NCI-H1930 (cell line): Measurements from ENCODE around the gene CHRND.
A peak's percentile ranks its signal among the peaks of the same experiment; 100 is the strongest.
"Not testable (repeated sequence)": the region's sequence is repeated elsewhere in the genome, so short reads cannot be mapped to it uniquely, and the experiment has no call there.

Source experiments
- DNase-seq, 2 experiments: peaks; one replicate each; lab custom pipeline; 2025; lab: John Stamatoyannopoulos, UW

CHRND gene

GRCh38 chr2:232525199-232525598 is 761 bp upstream of the CHRND start:
- DNase-seq: no peak

- no peak for DNase-seq
These were observed 497 bp downstream of the CHRND start for GRCh38 chr2:232526372-232526941.

- DNase-seq: no peak
These were observed 2.0 kb downstream of the CHRND start for GRCh38 chr2:232527905-232528470.

- no peak for DNase-seq
These were observed 2.9 kb downstream of the CHRND start for GRCh38 chr2:232528746-232529460.

- no peak for DNase-seq
These were observed 4.0 kb downstream of the CHRND start for GRCh38 chr2:232529806-232530547.

- DNase-seq: no peak
These were observed 4.8 kb downstream of the CHRND start for GRCh38 chr2:232530626-232531260.

- DNase-seq: no peak
These were observed 6.5 kb downstream of the CHRND start for GRCh38 chr2:232532419-232532818.

- DNase-seq: not testable (repeated sequence)
These were observed 6.9 kb downstream of the CHRND start for GRCh38 chr2:232532821-232533220.

GRCh38 chr2:232533944-232534710 is 8.2 kb downstream of the CHRND start:
- no peak for DNase-seq

- no peak for DNase-seq
These were observed 9.1 kb downstream of the CHRND start for GRCh38 chr2:232534940-232535651.

- no peak for DNase-seq
These were observed 10.0 kb downstream of the CHRND start for GRCh38 chr2:232535761-232536530.

- peak in 1 of 2 experiments; percentile 11 for DNase-seq
These were observed 11.1 kb downstream of the CHRND start for GRCh38 chr2:232537079-232537478.

GRCh38 chr2:232537499-232537898 is 11.5 kb downstream of the CHRND start:
- no peak for DNase-seq

- DNase-seq: no peak
These were observed 12.7 kb downstream of the CHRND start for GRCh38 chr2:232538671-232539070.

GRCh38 chr2:232539298-232540231 is 13.6 kb downstream of the CHRND start, which contains the start of gene CHRNG:
TSS of gene CHRNG (plus strand) at chr2:232539692. CDS start at chr2:232539748, 56 bp downstream.
- no peak for DNase-seq

GRCh38 chr2:232540441-232541041 is 14.6 kb downstream of the CHRND start:
- no peak for DNase-seq

GRCh38 chr2:232541195-232541960 is 15.4 kb downstream of the CHRND start:
- no peak for DNase-seq
